A549 treated with GW870086 at 1 μM for 4 hours (cell line): ENCODE results near the gene MEIS3. TPM values are rescaled to one million over a fixed set of nuclear protein-coding genes. Genes with fewer than 3 reads are reported as not detected.

ENCODE experiments used
- total RNA-seq: library from RNA; stranded (reverse); fragments of 200-300 nt; extraction: Qiagen RNA extraction; gene quantifications from 5 replicates; pipeline ENCODE4 v1.2.3, GENCODE V29; 2022; ENCODE audit warnings: low read depth

Gene MEIS3
- 31.1 to 41.8 TPM (median 37.4 TPM) in 5 replicates for total RNA-seq

GRCh38 chr19:47419030-47419783 is at the start of gene MEIS3:
TSS of gene MEIS3 (minus strand) at chr19:47419527. CDS start at chr19:47419081, 446 bp downstream.

Other genes starting within 250 kb of the MEIS3 start
- gene BBC3, start 188.3 kb downstream of the MEIS3 start, total RNA-seq, result 13.9 to 26.4 TPM (median 23.7 TPM) in 5 replicates
- 21.4 to 24.9 TPM (median 23.7 TPM) in 5 replicates for gene CCDC9, start 163.0 kb downstream of the MEIS3 start, total RNA-seq
- 4.3 to 11.0 TPM (median 9.7 TPM) in 5 replicates for gene INAFM1, start 144.6 kb downstream of the MEIS3 start, total RNA-seq
- gene C5AR1, start 109.7 kb downstream of the MEIS3 start, total RNA-seq, result 1.4 to 2.3 TPM (median 2.2 TPM) in 5 replicates
- 7.6 to 13.5 TPM (median 13.0 TPM) in 5 replicates for gene C5AR2, start 87.4 kb downstream of the MEIS3 start, total RNA-seq
- gene DHX34, start 70.2 kb downstream of the MEIS3 start, total RNA-seq, result 27.5 to 38.3 TPM (median 34.1 TPM) in 5 replicates
- 0.36 to 1.5 TPM (median 0.42 TPM) in 5 replicates for gene SLC8A2, start 52.4 kb upstream of the MEIS3 start, total RNA-seq
- gene KPTN, start 64.7 kb upstream of the MEIS3 start, total RNA-seq, result 14.1 to 23.7 TPM (median 22.9 TPM) in 5 replicates
- 86.8 to 111 TPM (median 94.3 TPM) in 5 replicates for gene NAPA, start 95.5 kb upstream of the MEIS3 start, total RNA-seq
- gene ZNF541, start 153.6 kb upstream of the MEIS3 start, total RNA-seq, result not detected in 5 replicates
- gene BICRA, start 189.6 kb upstream of the MEIS3 start, total RNA-seq, result 11.8 to 15.0 TPM (median 13.9 TPM) in 5 replicates